Hepatocyte (in vitro differentiated cells): ENCODE data around the gene SH3PXD2A. TPM values are rescaled to one million over a fixed set of nuclear protein-coding genes. Genes with fewer than 3 reads are reported as not detected.

Source experiments
- DNase-seq: peaks from one replicate; pipeline ENCODE4 v3.0.0-alpha.2; 2016; ENCODE audit warnings: low spot score
- H2AFZ ChIP-seq: fragments of 200-600 bp; sonication (generic); 2 replicates; pipeline ENCODE4 v1.6.0; 2016; ENCODE audit warnings: antibody characterized with exemption, mild to moderate bottlenecking
- H3K27ac ChIP-seq: fragments of 200-600 bp; sonication (generic); 2 replicates; pipeline ENCODE4 v1.5.1; 2016; ENCODE audit warnings: mild to moderate bottlenecking
- H3K27me3 ChIP-seq: fragments of 200-600 bp; sonication (generic); 2 replicates; pipeline ENCODE4 v1.6.1; 2016
- H3K36me3 ChIP-seq: fragments of 200-600 bp; sonication (generic); replicated peaks from 2 replicates; pipeline ENCODE4 v1.5.1; 2016; ENCODE audit warnings: low read depth; ENCODE audit not compliant: insufficient read depth
- H3K4me1 ChIP-seq: fragments of 200-600 bp; sonication (generic); 2 replicates; pipeline ENCODE4 v1.5.1; 2016; ENCODE audit warnings: mild to moderate bottlenecking, moderate library complexity; ENCODE audit not compliant: insufficient read depth
- H3K4me2 ChIP-seq: fragments of 200-600 bp; sonication (generic); 2 replicates; pipeline ENCODE4 v1.6.0; 2016
- H3K4me3 ChIP-seq: fragments of 200-600 bp; sonication (generic); 2 replicates; pipeline ENCODE4 v1.5.1; 2016; ENCODE audit warnings: mild to moderate bottlenecking
- H3K79me2 ChIP-seq: fragments of 200-600 bp; sonication (generic); 2 replicates; pipeline ENCODE4 v1.6.0; 2017; ENCODE audit warnings: mild to moderate bottlenecking
- H3K9me2 ChIP-seq: fragments of 200-600 bp; sonication (generic); replicated peaks from 2 replicates; pipeline ENCODE4 v1.6.0; 2017; ENCODE audit warnings: mild to moderate bottlenecking; ENCODE audit not compliant: insufficient read depth
- H3K9me3 ChIP-seq: fragments of 200-600 bp; sonication (generic); 2 replicates; pipeline ENCODE4 v1.5.1; 2016; ENCODE audit warnings: low read depth, mild to moderate bottlenecking
- H4K20me1 ChIP-seq: fragments of 200-600 bp; sonication (generic); 2 replicates; pipeline ENCODE4 v1.6.0; 2016; ENCODE audit warnings: mild to moderate bottlenecking; ENCODE audit not compliant: insufficient read depth, poor library complexity, severe bottlenecking
- CTCF ChIP-seq: fragments of 200-600 bp; sonication (generic); IDR thresholded peaks from 2 replicates; pipeline ENCODE4 v1.5.1; 2016; ENCODE audit warnings: antibody characterized with exemption, mild to moderate bottlenecking; ENCODE audit not compliant: poor library complexity
- EZH2 ChIP-seq: fragments of 200-600 bp; sonication (generic); IDR thresholded peaks from 2 replicates; pipeline ENCODE4 v1.6.1; 2016; ENCODE audit warnings: antibody characterized with exemption, mild to moderate bottlenecking, borderline replicate concordance
- EZH2phosphoT487 ChIP-seq: fragments of 200-600 bp; sonication (generic); IDR thresholded peaks from one replicate; pipeline ENCODE4 v1.6.1; 2018; ENCODE audit warnings: antibody characterized with exemption, mild to moderate bottlenecking, low read depth, moderate library complexity; ENCODE audit not compliant: unreplicated experiment, severe bottlenecking
- WGBS: methylation state at CpG from one replicate; pipeline ENCODE4 v1.1.6; 2016; ENCODE audit warnings: low lambda C conversion rate; ENCODE audit errors: missing lambda C conversion rate; 5-methylcytosine and 5-hydroxymethylcytosine counted together
- polyA plus RNA-seq: library from polyadenylated mRNA; unstranded; fragments of >200 nt; fragmentation: Nextera tagmentation; extraction: Ambion mirVana; gene quantifications from 2 replicates; pipeline ENCODE4 v1.2.1, GENCODE V29; 2016
- total RNA-seq: library from RNA; depleted of rRNA; stranded (reverse); fragments of >200 nt; gene quantifications from 2 replicates; pipeline ENCODE4 v1.2.3, GENCODE V29; 2014

SH3PXD2A gene
- total and polyA plus RNA-seq, 2 experiments from 2014 or later, result 8.4 to 13.6 TPM

GRCh38 chr10:103701380-103702222 lies 153.8 kb downstream of the SH3PXD2A start:
- no peak overlapping the region for H3K4me2 ChIP-seq
- H3K36me3 ChIP-seq, result no peaks in the 10 kb centered on the region
- H3K27me3 ChIP-seq, result no peaks in the 10 kb centered on the region
- H3K79me2 ChIP-seq, result no peaks in the 10 kb centered on the region
- H2AFZ ChIP-seq, result no peak overlapping the region
- H4K20me1 ChIP-seq, result no peaks in the 10 kb centered on the region
- no peak for TF ChIP-seq EZH2
- no peak for TF ChIP-seq CTCF
- TF ChIP-seq EZH2phosphoT487, result no peak
- no peaks in the 10 kb centered on the region for H3K9me3 ChIP-seq
- peaks cover 1% of the 10 kb centered on the region for H3K4me1 ChIP-seq
- no peak for DNase-seq
- no peak overlapping the region for H3K27ac ChIP-seq
- H3K4me3 ChIP-seq, result no peak overlapping the region
- H3K9me2 ChIP-seq, result no peaks in the 10 kb centered on the region
- WGBS, result 89% methylated on average over 1 of the region's 1 CpG

- Histone ChIP-seq H2AFZ (no peak overlapping the region), H3K36me3 (no peaks in the 10 kb centered on the region), H3K9me2 (no peaks in the 10 kb centered on the region), H4K20me1 (no peaks in the 10 kb centered on the region), H3K9me3 (no peaks in the 10 kb centered on the region), H3K4me1 (peaks cover 13% of the 10 kb centered on the region), H3K4me2 (no peak overlapping the region), H3K79me2 (no peaks in the 10 kb centered on the region), H3K27me3 (no peaks in the 10 kb centered on the region), H3K4me3 (no peak overlapping the region), H3K27ac (no peak overlapping the region)
- DNase-seq, result no peak
- TF ChIP-seq CTCF, result no peak
- no peak for TF ChIP-seq EZH2
- TF ChIP-seq EZH2phosphoT487, result no peak
Observed at GRCh38 chr10:103700436-103700715, 155.0 kb downstream of the SH3PXD2A start.

GRCh38 chr10:103699611-103700435 lies 155.6 kb downstream of the SH3PXD2A start:
- H3K27ac ChIP-seq, result no peak overlapping the region
- no peaks in the 10 kb centered on the region for H4K20me1 ChIP-seq
- H3K4me1 ChIP-seq, result peaks cover 13% of the 10 kb centered on the region
- no peaks in the 10 kb centered on the region for H3K9me2 ChIP-seq
- WGBS, result 73% methylated on average over 10 of the region's 10 CpGs
- no peaks in the 10 kb centered on the region for H3K36me3 ChIP-seq
- H3K9me3 ChIP-seq, result no peaks in the 10 kb centered on the region
- no peaks in the 10 kb centered on the region for H3K27me3 ChIP-seq
- H3K79me2 ChIP-seq, result no peaks in the 10 kb centered on the region
- DNase-seq, result no peak
- no peak overlapping the region for H2AFZ ChIP-seq
- H3K4me2 ChIP-seq, result no peak overlapping the region
- H3K4me3 ChIP-seq, result no peak overlapping the region
- no peak for TF ChIP-seq EZH2phosphoT487
- no peak for TF ChIP-seq CTCF
- no peak for TF ChIP-seq EZH2
